Esophagus (tissue), 2 donors: ENCODE data around the gene MALT1. TPM values are rescaled to one million over a fixed set of nuclear protein-coding genes. Genes with fewer than 3 reads are reported as not detected.

Experiments used
- H3K27ac ChIP-seq, 2 donors: one replicate each; pipeline ENCODE4 v1.5.1; 2013; ENCODE audit warnings: low read depth in 2 of 2, mild to moderate bottlenecking in 2 of 2, inconsistent platforms in 1 of 2, low read length in 1 of 2, moderate library complexity in 1 of 2
- H3K27me3 ChIP-seq, 2 donors: one replicate each; pipeline ENCODE4 v1.6.1; 2013; ENCODE audit warnings: low read length in 2 of 2, control low read depth in 1 of 2, mild to moderate bottlenecking in 1 of 2; ENCODE audit not compliant: insufficient read depth in 2 of 2, control insufficient read depth in 1 of 2
- H3K36me3 ChIP-seq, 2 donors: one replicate each; pipeline ENCODE4 v1.6.1; 2013; ENCODE audit warnings: low read length in 1 of 2; ENCODE audit not compliant: control insufficient read depth in 2 of 2, insufficient read depth in 2 of 2
- H3K4me1 ChIP-seq, 2 donors: one replicate each; pipeline ENCODE4 v1.6.1; 2013; ENCODE audit warnings: low read length in 1 of 2; ENCODE audit not compliant: control insufficient read depth in 2 of 2, insufficient read depth in 2 of 2
- H3K4me3 ChIP-seq, 2 donors: one replicate each; pipeline ENCODE4 v1.5.1; 2013; ENCODE audit warnings: low read length in 2 of 2, mild to moderate bottlenecking in 2 of 2, low read depth in 1 of 2, moderate library complexity in 1 of 2
- H3K9me3 ChIP-seq, 2 donors: one replicate each; pipeline ENCODE4 v1.6.1; 2013; ENCODE audit warnings: mild to moderate bottlenecking in 2 of 2, low read depth in 1 of 2, low read length in 1 of 2, moderate library complexity in 1 of 2; ENCODE audit not compliant: control insufficient read depth in 2 of 2, insufficient read depth in 1 of 2
- WGBS, 2 donors: extraction: QIAGEN DNeasy Blood & Tissue Kit; methylation state at CpG; one replicate each; pipeline ENCODE4 v1.1.7; 2013; 5-methylcytosine and 5-hydroxymethylcytosine counted together
- polyA plus RNA-seq, 2 donors: library from polyadenylated mRNA; stranded (reverse); fragments of 200-250 nt; gene quantifications; one replicate each; pipeline ENCODE4 v1.2.3, GENCODE V29; 2013
- donor health status: healthy with polysubstance abuse.
- donor health status: Bipolar disorder and iron deficiency.

The MALT1 gene
- polyA plus RNA-seq, result 10 to 100 TPM; 11.7 to 13.5 TPM

DNA sequence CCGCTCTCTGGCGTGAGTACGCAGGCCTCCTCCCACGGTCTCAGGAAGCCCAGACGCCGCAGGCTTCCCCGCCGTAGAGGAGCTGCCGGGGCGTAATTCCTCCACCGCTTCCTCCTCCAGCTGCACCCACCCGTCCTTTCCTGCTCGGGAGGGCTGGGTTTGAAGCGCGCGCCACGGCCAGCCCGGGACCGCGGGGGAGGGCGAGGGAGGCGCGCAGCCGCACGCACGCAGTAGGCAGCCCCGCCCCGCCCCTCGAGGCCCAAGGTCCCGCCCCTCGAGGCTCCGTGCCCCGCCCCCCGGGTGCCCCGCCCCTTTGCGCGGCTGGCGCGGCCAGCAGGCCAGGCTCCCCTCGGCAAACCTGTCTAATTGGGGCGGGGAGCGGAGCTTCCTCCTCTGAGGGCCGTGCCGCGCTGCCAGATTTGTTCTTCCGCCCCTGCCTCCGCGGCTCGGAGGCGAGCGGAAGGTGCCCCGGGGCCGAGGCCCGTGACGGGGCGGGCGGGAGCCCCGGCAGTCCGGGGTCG is at the start of gene MALT1:
Gene MALT1, plus strand, starts transcription at position 355 of the 521 bp plus-strand sequence. CDS start 179 bp downstream, outside the sequence.
- H3K4me1 ChIP-seq, result no peaks in the 10 kb centered on the region
- H3K36me3 ChIP-seq, result no peaks in the 10 kb centered on the region
- no peaks in the 10 kb centered on the region for H3K27me3 ChIP-seq
- WGBS, 2 donors, result 1% methylated on average over 42 to 60 of the region's 60 CpGs
- peak within 1 kb of the TSS; percentile 62 to 73 for H3K4me3 ChIP-seq
- no peaks in the 10 kb centered on the region for H3K9me3 ChIP-seq
- H3K27ac ChIP-seq, result peak within 1 kb of the TSS; percentile 93 to 96

DNA sequence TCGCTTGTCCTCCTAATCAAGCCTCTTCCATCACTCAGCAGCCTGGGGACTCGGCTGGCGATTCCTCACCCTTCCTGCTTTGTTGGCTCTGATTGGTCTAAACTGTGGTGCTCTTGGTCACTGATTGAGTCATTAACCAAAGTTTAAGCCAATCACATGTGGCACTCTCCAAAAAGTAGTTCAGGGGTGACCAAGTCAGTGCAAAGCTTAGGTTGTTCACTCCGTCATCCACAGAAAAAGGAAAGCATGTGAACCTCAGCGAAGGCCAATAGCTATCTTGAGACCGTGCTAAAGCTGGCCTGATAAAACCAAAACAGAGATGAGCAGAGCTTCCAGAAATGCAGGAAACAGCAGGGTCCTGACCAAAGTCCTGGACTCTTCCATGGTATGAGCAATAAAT is 47.3 kb upstream of the MALT1 start:
- no peaks in the 10 kb centered on the region for H3K36me3 ChIP-seq
- no peaks in the 10 kb centered on the region for H3K9me3 ChIP-seq
- H3K27me3 ChIP-seq, result no peaks in the 10 kb centered on the region
- peaks cover 0 to under 1% of the 10 kb centered on the region in 2 donors for H3K4me1 ChIP-seq
- H3K27ac ChIP-seq, result no peak overlapping the region
- WGBS, 2 donors, result 90 to 92% methylated on average over 6 of the region's 6 CpGs
- no peak overlapping the region for H3K4me3 ChIP-seq

DNA sequence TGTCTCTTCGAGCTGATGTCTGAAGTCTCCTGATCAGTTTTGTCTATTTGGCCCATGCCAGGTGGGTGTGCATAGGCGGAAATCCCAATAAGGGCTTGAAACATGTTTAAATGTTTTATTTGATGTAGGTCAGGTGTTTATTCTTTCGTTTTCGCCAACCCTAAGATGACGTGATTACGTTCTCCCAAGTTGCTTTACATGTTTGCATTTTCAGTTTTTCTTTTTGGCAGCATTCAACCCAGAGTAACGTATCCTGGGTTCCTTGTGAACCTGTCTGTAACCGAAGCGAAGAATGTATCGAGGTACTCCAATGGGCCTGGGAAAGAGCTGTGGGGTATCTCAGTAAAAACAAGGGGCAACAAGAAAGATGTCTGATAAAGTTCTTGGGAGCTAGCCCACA is 45.4 kb upstream of the MALT1 start:
- WGBS, 2 donors, result 93 to 94% methylated on average over 10 of the region's 10 CpGs
- Histone ChIP-seq H3K4me3 (no peak overlapping the region), H3K27ac (no peak overlapping the region), H3K4me1 (peaks cover 0 to 2% of the 10 kb centered on the region in 2 donors), H3K9me3 (no peaks in the 10 kb centered on the region), H3K27me3 (no peaks in the 10 kb centered on the region), H3K36me3 (no peaks in the 10 kb centered on the region)

- Histone ChIP-seq H3K27ac (no peak overlapping the region), H3K36me3 (no peaks in the 10 kb centered on the region), H3K27me3 (no peaks in the 10 kb centered on the region), H3K4me1 (peaks cover 0 to 4% of the 10 kb centered on the region in 2 donors), H3K4me3 (no peak overlapping the region), H3K9me3 (no peaks in the 10 kb centered on the region)
- WGBS, 2 donors, result 93 to 96% methylated on average over 2 of the region's 2 CpGs
Observed at GRCh38 chr18:58630071-58630470, 41.2 kb upstream of the MALT1 start.

GRCh38 chr18:58631301-58631700 is 40.0 kb upstream of the MALT1 start:
- 59 to 72% methylated on average over 5 of the region's 5 CpGs for WGBS, 2 donors
- Histone ChIP-seq H3K36me3 (no peaks in the 10 kb centered on the region), H3K27ac (no peak overlapping the region), H3K9me3 (no peaks in the 10 kb centered on the region), H3K27me3 (no peaks in the 10 kb centered on the region), H3K4me3 (no peak overlapping the region), H3K4me1 (peaks cover 0 to 4% of the 10 kb centered on the region in 2 donors)

DNA sequence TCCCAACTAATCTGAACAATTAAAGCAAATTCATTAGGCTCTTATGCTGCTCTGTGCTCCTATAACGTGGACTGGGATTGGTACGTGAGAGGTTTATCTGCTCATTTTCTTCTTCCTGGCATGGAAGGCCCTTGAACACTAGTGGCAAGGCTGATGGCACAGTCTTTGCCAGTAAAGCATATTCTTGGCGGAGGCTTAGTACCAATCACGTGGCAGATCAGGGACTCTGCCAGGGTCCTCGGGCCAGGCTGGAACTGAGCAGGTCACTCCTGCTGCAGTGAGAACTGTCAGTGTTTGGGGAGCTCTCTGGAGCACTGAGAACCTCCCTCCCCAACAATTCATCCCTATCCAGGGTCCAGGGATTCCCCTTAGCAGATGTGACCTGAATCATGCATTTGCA is 38.7 kb upstream of the MALT1 start:
- Histone ChIP-seq H3K27ac (no peak overlapping the region), H3K27me3 (no peaks in the 10 kb centered on the region), H3K4me1 (peaks cover 1 to 4% of the 10 kb centered on the region in 2 donors), H3K36me3 (no peaks in the 10 kb centered on the region), H3K9me3 (no peaks in the 10 kb centered on the region), H3K4me3 (no peak overlapping the region)
- 65 to 71% methylated on average over 5 of the region's 5 CpGs for WGBS, 2 donors

DNA sequence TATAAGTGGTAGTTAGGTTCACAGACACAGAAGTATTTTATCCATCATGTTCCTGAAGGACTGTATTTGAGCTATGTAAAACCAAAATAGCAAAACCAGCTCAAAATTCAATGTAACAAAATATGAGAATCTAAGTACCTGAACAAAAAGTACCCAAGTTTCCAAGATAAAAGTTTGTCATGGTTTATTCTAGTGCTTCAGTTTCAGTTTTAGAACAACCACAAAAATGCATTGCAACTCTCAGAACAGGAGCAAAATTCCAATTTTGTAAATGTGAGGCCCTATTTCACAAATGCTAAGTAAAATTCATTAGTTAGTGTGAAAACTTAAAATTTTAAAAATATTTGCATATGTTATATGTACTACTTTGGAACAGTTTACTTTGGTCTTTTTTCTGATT is 37.4 kb upstream of the MALT1 start:
- H3K27me3 ChIP-seq, result no peaks in the 10 kb centered on the region
- no peak overlapping the region for H3K4me3 ChIP-seq
- no peak overlapping the region for H3K27ac ChIP-seq
- no peaks in the 10 kb centered on the region for H3K9me3 ChIP-seq
- H3K4me1 ChIP-seq, result peaks cover 4% of the 10 kb centered on the region in 2 donors
- no peaks in the 10 kb centered on the region for H3K36me3 ChIP-seq

GRCh38 chr18:58635891-58636290 is 35.4 kb upstream of the MALT1 start:
- H3K9me3 ChIP-seq, result no peaks in the 10 kb centered on the region
- no peak overlapping the region for H3K4me3 ChIP-seq
- WGBS, 2 donors, result 20 to 24% methylated on average over 4 of the region's 4 CpGs
- H3K36me3 ChIP-seq, result no peaks in the 10 kb centered on the region
- H3K27ac ChIP-seq, result no peak overlapping the region
- peaks cover 2 to 6% of the 10 kb centered on the region in 2 donors for H3K4me1 ChIP-seq
- no peaks in the 10 kb centered on the region for H3K27me3 ChIP-seq

DNA sequence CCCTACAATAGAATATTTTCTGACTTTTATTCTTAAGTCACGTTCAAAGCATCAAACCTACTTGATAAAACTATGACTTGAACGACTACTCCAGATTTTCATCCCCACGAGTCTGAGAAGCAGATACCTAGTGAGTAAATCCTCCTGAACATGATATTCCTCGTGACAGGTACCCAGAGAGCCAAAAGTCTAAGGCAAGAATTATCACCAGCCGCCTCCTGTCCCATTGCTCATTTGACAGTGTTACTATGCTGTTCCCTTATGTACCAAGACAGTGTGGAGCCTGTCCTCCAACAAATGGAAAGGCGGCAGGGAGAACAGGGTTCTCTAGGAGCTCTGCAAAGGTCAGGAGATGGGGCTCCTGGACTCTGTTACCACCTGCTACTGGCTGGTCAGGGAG is 34.1 kb upstream of the MALT1 start:
- no peaks in the 10 kb centered on the region for H3K9me3 ChIP-seq
- 93 to 94% methylated on average over 6 of the region's 6 CpGs for WGBS, 2 donors
- H3K36me3 ChIP-seq, result no peaks in the 10 kb centered on the region
- peaks cover 2 to 6% of the 10 kb centered on the region in 2 donors for H3K4me1 ChIP-seq
- no peak overlapping the region for H3K27ac ChIP-seq
- H3K27me3 ChIP-seq, result no peaks in the 10 kb centered on the region
- H3K4me3 ChIP-seq, result no peak overlapping the region

DNA sequence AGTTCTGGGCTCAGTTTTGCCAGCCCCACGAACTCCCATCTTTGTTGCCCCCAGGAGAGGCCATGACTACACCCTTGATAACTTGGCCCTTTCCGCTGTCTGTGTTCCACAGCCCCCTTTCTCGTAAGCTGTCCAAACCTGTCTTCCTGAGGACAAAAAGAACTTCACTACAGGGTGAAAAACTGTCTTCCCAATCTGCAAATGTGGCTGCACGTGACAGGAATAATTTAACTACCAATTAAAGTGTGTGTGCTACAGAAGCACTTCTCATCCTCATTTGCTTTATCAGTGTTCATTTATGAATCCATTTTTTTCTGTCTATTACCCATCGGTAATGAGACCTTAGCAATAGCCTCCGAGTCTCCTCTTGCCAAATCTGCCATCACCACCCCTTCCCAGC is 33.3 kb upstream of the MALT1 start:
- H3K27ac ChIP-seq, result peak overlapping the region in 1 of 2 donors; percentile 18
- no peaks in the 10 kb centered on the region for H3K9me3 ChIP-seq
- no peak overlapping the region for H3K4me3 ChIP-seq
- H3K27me3 ChIP-seq, result no peaks in the 10 kb centered on the region
- peaks cover 0 to 6% of the 10 kb centered on the region in 2 donors for H3K4me1 ChIP-seq
- H3K36me3 ChIP-seq, result no peaks in the 10 kb centered on the region
- WGBS, 2 donors, result 83 to 88% methylated on average over 6 of the region's 6 CpGs
